Astrocyte (in vitro differentiated cells and primary cell): ENCODE data around the gene ZNF670. TPM values are rescaled to one million over a fixed set of nuclear protein-coding genes. Genes with fewer than 3 reads are reported as not detected.

Experiments
- DNase-seq: peaks from one replicate; pipeline ENCODE4 v3.0.0-alpha.2; 2010; ENCODE audit warnings: low read depth
- FAIRE-seq: peaks from 2 replicates; lab custom pipeline; 2011; peaks lifted over from hg19 to GRCh38; lab: Jason Lieb, UNC
- H2AFZ ChIP-seq: 2 replicates; pipeline ENCODE4 v1.6.0; 2012; ENCODE audit warnings: low read depth, low read length, inconsistent platforms
- H3K27ac ChIP-seq: 2 replicates; pipeline ENCODE4 v1.5.1; 2011; ENCODE audit warnings: low read depth, low read length, inconsistent platforms
- H3K27me3 ChIP-seq: 2 replicates; pipeline ENCODE4 v1.6.0; 2011; ENCODE audit warnings: low read length, inconsistent platforms; ENCODE audit not compliant: insufficient read depth
- H3K36me3 ChIP-seq: 2 replicates; pipeline ENCODE4 v1.5.1; 2011; ENCODE audit warnings: low read length, inconsistent platforms; ENCODE audit not compliant: insufficient read depth
- H3K4me1 ChIP-seq: 2 replicates; pipeline ENCODE4 v1.5.1; 2011; ENCODE audit warnings: low read length, inconsistent platforms; ENCODE audit not compliant: insufficient read depth
- H3K4me2 ChIP-seq: 2 replicates; pipeline ENCODE4 v1.6.0; 2012; ENCODE audit warnings: low read length, inconsistent platforms
- H3K4me3 ChIP-seq: 2 replicates; pipeline ENCODE4 v1.5.1; 2011; ENCODE audit warnings: low read depth, mild to moderate bottlenecking, low read length, inconsistent platforms; ENCODE audit not compliant: insufficient read depth
- H3K79me2 ChIP-seq: 2 replicates; pipeline ENCODE4 v1.6.0; 2012; ENCODE audit warnings: mild to moderate bottlenecking, low read length, inconsistent platforms; ENCODE audit not compliant: insufficient read depth
- H3K9ac ChIP-seq: 2 replicates; pipeline ENCODE4 v1.6.0; 2012; ENCODE audit warnings: mild to moderate bottlenecking, low read length, inconsistent platforms
- H3K9me3 ChIP-seq: 2 replicates; pipeline ENCODE4 v1.5.1; 2012; ENCODE audit warnings: low read depth, mild to moderate bottlenecking, low read length, inconsistent platforms; ENCODE audit not compliant: insufficient read depth
- H4K20me1 ChIP-seq: 2 replicates; pipeline ENCODE4 v1.6.0; 2012; ENCODE audit warnings: low read length, inconsistent platforms; ENCODE audit not compliant: insufficient read depth
- H3K27ac Mint-ChIP-seq: one replicate; pipeline ENCODE4 v1.8.0; 2021; ENCODE audit warnings: mild to moderate bottlenecking, mixed read lengths; ENCODE audit not compliant: unreplicated experiment
- H3K27me3 Mint-ChIP-seq: one replicate; pipeline ENCODE4 v1.8.0; 2021; ENCODE audit warnings: low read depth, mixed read lengths; ENCODE audit not compliant: unreplicated experiment
- H3K36me3 Mint-ChIP-seq: one replicate; pipeline ENCODE4 v1.8.0; 2021; ENCODE audit warnings: low read depth, mixed read lengths; ENCODE audit not compliant: unreplicated experiment
- H3K4me1 Mint-ChIP-seq: one replicate; pipeline ENCODE4 v1.8.0; 2021; ENCODE audit warnings: low read depth, mixed read lengths; ENCODE audit not compliant: unreplicated experiment
- H3K4me3 Mint-ChIP-seq: one replicate; pipeline ENCODE4 v1.8.0; 2021; ENCODE audit warnings: mild to moderate bottlenecking, moderate library complexity, mixed read lengths; ENCODE audit not compliant: unreplicated experiment
- H3K9me3 Mint-ChIP-seq: one replicate; pipeline ENCODE4 v1.8.0; 2021; ENCODE audit warnings: mild to moderate bottlenecking, mixed read lengths; ENCODE audit not compliant: unreplicated experiment
- CTCF ChIP-seq: IDR thresholded peaks from 2 replicates; pipeline ENCODE4 v1.5.1; 2011; ENCODE audit warnings: low read depth, mild to moderate bottlenecking, inconsistent platforms, low read length, moderate library complexity; ENCODE audit not compliant: insufficient read depth
- EZH2 ChIP-seq: IDR thresholded peaks from 2 replicates; pipeline ENCODE4 v1.6.1; 2012; ENCODE audit warnings: mild to moderate bottlenecking, low read length, inconsistent platforms; ENCODE audit not compliant: insufficient read depth
- total RNA-seq: library from RNA; stranded (reverse); gene quantifications from 2 replicates; pipeline ENCODE4 v1.2.1, GENCODE V29; 2021

The ZNF670 gene
- total RNA-seq, 1 donor from 2014 or later: 4.0 TPM

GRCh38 chr1:247102381-247102780, 23.8 kb upstream of the ZNF670 start:
- H3K27ac Mint-ChIP-seq: no peak overlapping the region
- Histone ChIP-seq H3K4me1 (no peaks in the 10 kb centered on the region), H3K79me2 (peaks cover 40% of the 10 kb centered on the region), H3K9ac (no peak overlapping the region), H3K36me3 (peaks cover 31% of the 10 kb centered on the region), H2AFZ (no peak overlapping the region), H3K4me3 (peak overlapping the region; percentile 99), H4K20me1 (peaks cover 13% of the 10 kb centered on the region), H3K4me2 (peak overlapping the region; percentile 29), H3K9me3 (peaks cover 34% of the 10 kb centered on the region), H3K27me3 (no peaks in the 10 kb centered on the region), H3K27ac (no peak overlapping the region)
- FAIRE-seq: no peak
- no peaks in the 10 kb centered on the region for H3K4me1 Mint-ChIP-seq
- H3K4me3 Mint-ChIP-seq: peak overlapping the region; percentile 57
- H3K36me3 Mint-ChIP-seq: peaks cover 54% of the 10 kb centered on the region
- peaks cover 50% of the 10 kb centered on the region for H3K9me3 Mint-ChIP-seq
- peak; percentile 53 for DNase-seq
- TF ChIP-seq CTCF: no peak
- no peak for TF ChIP-seq EZH2
- H3K27me3 Mint-ChIP-seq: no peaks in the 10 kb centered on the region

- Mint-ChIP-seq H3K27me3 (no peaks in the 10 kb centered on the region), H3K27ac (no peak overlapping the region), H3K9me3 (peaks cover 56% of the 10 kb centered on the region), H3K36me3 (peaks cover 64% of the 10 kb centered on the region), H3K4me3 (no peak overlapping the region), H3K4me1 (no peaks in the 10 kb centered on the region)
- no peak for FAIRE-seq
- H3K4me3 ChIP-seq: no peak overlapping the region
- H3K36me3 ChIP-seq: peaks cover 35% of the 10 kb centered on the region
- H3K27ac ChIP-seq: no peak overlapping the region
- no peaks in the 10 kb centered on the region for H3K27me3 ChIP-seq
- no peak for DNase-seq
- H3K4me2 ChIP-seq: no peak overlapping the region
- H4K20me1 ChIP-seq: peaks cover 13% of the 10 kb centered on the region
- no peak for TF ChIP-seq CTCF
- TF ChIP-seq EZH2: no peak
- no peak overlapping the region for H3K9ac ChIP-seq
- H3K4me1 ChIP-seq: no peaks in the 10 kb centered on the region
- H2AFZ ChIP-seq: no peak overlapping the region
- H3K79me2 ChIP-seq: peaks cover 40% of the 10 kb centered on the region
- peaks cover 41% of the 10 kb centered on the region for H3K9me3 ChIP-seq
Measured at GRCh38 chr1:247100676-247101279, 22.2 kb upstream of the ZNF670 start.

- H3K9ac ChIP-seq: no peak overlapping the region
- H3K27ac Mint-ChIP-seq: no peak overlapping the region
- H3K4me2 ChIP-seq: no peak overlapping the region
- no peaks in the 10 kb centered on the region for H3K4me1 Mint-ChIP-seq
- no peak overlapping the region for H3K4me3 ChIP-seq
- H3K27ac ChIP-seq: no peak overlapping the region
- FAIRE-seq (no peak), DNase-seq (no peak)
- peaks cover 18% of the 10 kb centered on the region for H3K79me2 ChIP-seq
- peaks cover 2% of the 10 kb centered on the region for H4K20me1 ChIP-seq
- H3K36me3 ChIP-seq: peaks cover 33% of the 10 kb centered on the region
- no peak for TF ChIP-seq EZH2
- TF ChIP-seq CTCF: no peak
- no peaks in the 10 kb centered on the region for H3K27me3 ChIP-seq
- H3K9me3 Mint-ChIP-seq: peaks cover 41% of the 10 kb centered on the region
- no peak overlapping the region for H2AFZ ChIP-seq
- no peaks in the 10 kb centered on the region for H3K27me3 Mint-ChIP-seq
- H3K4me1 ChIP-seq: no peaks in the 10 kb centered on the region
- H3K36me3 Mint-ChIP-seq: peaks cover 51% of the 10 kb centered on the region
- no peak overlapping the region for H3K4me3 Mint-ChIP-seq
- H3K9me3 ChIP-seq: peaks cover 36% of the 10 kb centered on the region
Measured at GRCh38 chr1:247096958-247097357, 18.3 kb upstream of the ZNF670 start.
